Motor neuron (in vitro differentiated cells): ENCODE data around the gene ARID5B. TPM values are rescaled to one million over a fixed set of nuclear protein-coding genes. Genes with fewer than 3 reads are reported as not detected.

Source experiments
- ATAC-seq, 8 experiments: fragments of 200-7000 bp; cut with Tn5 transposase; replicated peaks in 6 of 8; 2 replicates each; pipeline ENCODE4 v1.8.0; 2021; ENCODE audit warnings: mild to moderate bottlenecking in 8 of 8, moderate library complexity in 8 of 8
- H3K27ac ChIP-seq, 2 donors: fragments of 250-450 bp; sonication (Bioruptor Pico); 2 replicates each; pipeline ENCODE4 v1.9.0; 2021; ENCODE audit warnings: antibody characterized with exemption in 2 of 2, mild to moderate bottlenecking in 2 of 2, moderate library complexity in 1 of 2
- H3K4me1 ChIP-seq, 2 donors: fragments of 250-450 bp; sonication (Bioruptor Pico); replicated peaks in 1 of 2; 2 replicates each; pipeline ENCODE4 v1.6.1; 2021; ENCODE audit warnings: antibody characterized with exemption in 2 of 2, mild to moderate bottlenecking in 2 of 2, moderate library complexity in 1 of 2
- H3K4me3 ChIP-seq, 5 donors: fragments of 250-450 bp; sonication (Bioruptor Pico); 2 replicates each; pipeline ENCODE4 v1.9.0; 2021; ENCODE audit warnings: antibody characterized with exemption in 5 of 5, mild to moderate bottlenecking in 5 of 5, moderate library complexity in 4 of 5
- WGBS, 10 experiments: fragments of 450-650 bp; shearing (Covaris generic); methylation state at CpG; one replicate each; pipeline ENCODE4 v1.0.0; 2022; 5-methylcytosine and 5-hydroxymethylcytosine counted together
- in situ Hi-C, 9 experiments: fragments of 400-800 bp; cut with MboI; loops; one replicate each; pipeline ENCODE4 v1.15.0; 2021; ENCODE audit warnings: low sequenced_read_pairs in 9 of 9, low pct_unique_long_range_greater_than_20kb in 2 of 9; ENCODE audit not compliant: unreplicated experiment in 9 of 9
- total RNA-seq, 8 experiments: library from RNA; unstranded; fragments of 300-600 nt; gene quantifications; 2 replicates each; pipeline versions ENCODE4 v1.2.3 to v1.2.4, GENCODE V29; 2022

Gene ARID5B
- total RNA-seq, 8 experiments from 2014 or later: 5.7 to 53.4 (median 14.7) TPM

- no peaks in the 10 kb centered on the region for H3K4me1 ChIP-seq
- peak in 1 of 8 experiments; percentile 46 for ATAC-seq
- in situ Hi-C loops: no loop called here
- WGBS, 10 experiments: 21 to 90% (median 77%) methylated on average over 1 to 3 of the region's 3 CpGs
- no peak overlapping the region for H3K27ac ChIP-seq
- H3K4me3 ChIP-seq: no peak overlapping the region
Observed at GRCh38 chr10:62130948-62131347, 229.4 kb downstream of the ARID5B start.

GRCh38 chr10:62131724-62132123 lies 230.2 kb downstream of the ARID5B start:
- in situ Hi-C loops: no loop called here

GRCh38 chr10:62133618-62134017 lies 232.1 kb downstream of the ARID5B start:
- H3K4me3 ChIP-seq: no peak overlapping the region
- H3K27ac ChIP-seq: no peak overlapping the region
- in situ Hi-C loops: no loop called here
- no peak for ATAC-seq
- no peaks in the 10 kb centered on the region for H3K4me1 ChIP-seq

More at GRCh38 chr10:62131724-62132123, 230.2 kb downstream of the ARID5B start:
- Histone ChIP-seq H3K27ac (no peak overlapping the region), H3K4me3 (no peak overlapping the region), H3K4me1 (no peaks in the 10 kb centered on the region)
- no peak for ATAC-seq
- WGBS, 10 experiments: 73 to 100% (median 90%) methylated on average over 1 to 4 of the region's 4 CpGs; no CpG with 5 or more reads in 1 of the 10 experiments

GRCh38 chr10:62136931-62137330 lies 235.4 kb downstream of the ARID5B start:
- no peak overlapping the region for H3K4me3 ChIP-seq
- H3K4me1 ChIP-seq: no peaks in the 10 kb centered on the region
- no peak overlapping the region for H3K27ac ChIP-seq
- ATAC-seq: no peak
- WGBS, 10 experiments: 0 to 100% (median 88%) methylated on average over 1 to 3 of the region's 3 CpGs; no CpG with 5 or more reads in 1 of the 10 experiments
- in situ Hi-C loops: no loop called here

Other genes starting within 250 kb of the ARID5B start
- 10 to 100 TPM in 1 of 8 experiments, 1 to 10 TPM in 4, under 1 TPM in 3; 0.63 to 12.5 (median 1.3) TPM for gene CABCOCO1, start 238.8 kb upstream of the ARID5B start, total RNA-seq